GM18858 (cell line): Measurements from ENCODE around the gene P2RY2.
"Not testable (repeated sequence)": the region's sequence is repeated elsewhere in the genome, so short reads cannot be mapped to it uniquely, and the experiment has no call there.

ENCODE experiments used
- ATAC-seq: cut with Tn5 transposase; IDR thresholded peaks from one replicate; pipeline ENCODE4 v1.9.1; 2021; ENCODE audit not compliant: unreplicated experiment

Gene P2RY2

DNA sequence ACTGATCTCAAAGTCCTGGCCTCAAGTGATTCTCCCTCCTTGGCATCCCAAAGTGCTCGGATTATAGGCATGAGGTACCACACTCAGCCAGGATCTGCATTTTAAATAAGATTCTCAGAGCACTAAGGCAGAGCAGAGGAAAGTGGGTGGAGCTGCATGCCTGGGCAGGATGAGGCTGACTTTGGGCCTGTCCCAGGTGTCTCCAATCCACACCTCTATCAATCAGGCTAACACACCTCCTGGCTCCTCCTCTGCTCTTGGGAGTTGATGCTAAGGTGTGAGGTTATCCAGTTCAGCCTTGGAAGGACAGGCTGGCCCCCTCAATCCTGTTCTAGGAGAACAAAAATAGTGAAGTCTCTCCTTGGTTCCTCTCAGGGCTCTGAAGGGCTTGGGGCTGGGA lies 30.2 kb upstream of the P2RY2 start:
- no peak for ATAC-seq

DNA sequence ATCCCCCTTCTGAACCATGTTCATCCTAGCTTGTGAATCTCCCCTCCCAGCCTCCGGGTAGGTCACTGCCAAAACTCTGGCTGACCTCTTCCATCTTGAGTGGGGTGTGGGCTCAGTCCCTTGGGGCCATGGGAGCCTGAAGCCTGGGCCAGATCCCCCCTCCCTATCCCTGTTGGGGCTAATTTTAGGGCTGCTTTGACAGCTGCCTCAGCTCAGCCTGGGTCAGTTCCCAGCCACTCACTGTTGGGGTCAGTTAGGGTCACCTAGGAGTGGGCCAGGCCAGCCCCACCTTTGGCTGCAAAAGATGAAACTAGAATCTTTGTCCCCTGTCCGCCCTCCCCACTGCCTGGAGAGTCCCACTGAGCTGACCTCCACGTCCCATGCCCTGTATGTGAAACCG lies 29.8 kb upstream of the P2RY2 start:
- ATAC-seq, result no peak

DNA sequence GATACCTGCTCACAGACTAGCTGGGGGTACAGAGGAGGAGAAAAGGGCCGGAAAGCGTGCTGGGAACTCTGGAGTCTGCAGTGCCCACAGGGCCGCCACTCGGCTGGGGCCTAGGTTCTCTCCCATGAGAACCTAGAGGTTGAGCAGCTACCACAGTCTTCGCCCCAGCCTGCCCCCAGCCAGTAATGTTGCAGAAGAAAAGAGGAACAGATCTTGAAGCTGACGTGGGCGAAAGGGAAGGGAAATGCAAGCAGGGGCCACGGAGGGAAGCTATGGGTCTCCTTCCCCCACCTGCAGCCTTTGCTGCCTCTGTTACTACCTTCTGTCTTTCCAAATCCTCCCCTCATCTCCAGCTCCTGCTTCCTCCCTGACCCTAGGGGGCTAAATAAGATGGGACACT lies 28.8 kb upstream of the P2RY2 start:
- ATAC-seq, result no peak

DNA sequence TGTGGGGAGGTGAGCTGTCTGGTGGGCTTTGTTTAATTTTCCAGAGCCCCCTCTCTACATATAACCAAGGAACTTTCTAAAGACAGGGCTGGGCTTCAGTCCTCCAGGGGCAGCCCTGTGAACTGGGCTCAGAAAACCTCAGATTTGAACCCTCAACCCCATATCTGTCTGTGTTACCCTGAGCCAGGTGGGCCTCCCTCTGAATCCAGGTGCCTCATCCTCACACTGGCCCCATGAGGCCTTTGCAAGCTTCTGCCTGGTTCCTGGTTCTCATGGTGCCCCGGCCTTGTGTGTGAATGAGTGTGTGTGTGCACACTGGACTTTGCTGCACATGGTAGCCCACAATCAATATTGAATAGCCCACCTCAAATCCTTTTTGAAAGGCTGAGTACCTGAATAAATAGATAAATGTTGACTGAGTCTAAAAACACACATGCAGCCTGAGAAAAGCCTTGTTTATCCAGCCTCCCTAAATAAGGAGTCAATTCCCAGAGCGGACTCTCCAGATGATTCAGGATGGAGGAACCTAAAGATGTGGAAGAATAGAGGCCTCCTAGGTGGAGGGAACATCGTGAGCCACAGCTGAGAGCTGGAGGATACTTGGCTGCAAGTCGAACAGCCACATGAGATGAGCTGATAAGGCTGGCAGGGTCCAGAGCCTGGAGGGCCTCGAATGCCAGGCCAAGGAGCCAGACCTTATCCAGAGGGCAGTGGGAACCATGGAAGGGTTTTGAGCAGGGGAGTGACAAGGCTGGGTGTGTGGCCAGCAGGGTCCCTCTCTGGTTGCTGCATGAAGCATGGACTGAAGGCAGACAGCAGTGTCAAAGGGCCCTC lies 28.1 kb upstream of the P2RY2 start:
- no peak for ATAC-seq

DNA sequence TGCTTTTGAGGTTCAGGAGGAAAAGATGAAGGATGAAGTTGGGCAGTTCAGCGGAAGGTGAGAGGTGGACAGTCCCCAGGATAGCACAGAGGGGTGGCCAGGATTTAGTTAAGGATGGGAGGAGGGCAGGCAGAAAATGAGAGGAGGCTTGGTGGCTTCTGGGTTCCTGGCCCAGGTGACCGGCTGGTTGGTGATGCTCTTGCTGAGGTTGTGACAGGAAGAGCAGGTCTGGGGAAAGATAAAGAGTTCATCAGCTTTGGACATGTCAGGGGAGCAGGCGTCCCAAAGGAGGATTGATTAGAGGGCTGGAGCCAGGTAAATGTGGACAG lies 27.6 kb upstream of the P2RY2 start:
- ATAC-seq, result no peak

DNA sequence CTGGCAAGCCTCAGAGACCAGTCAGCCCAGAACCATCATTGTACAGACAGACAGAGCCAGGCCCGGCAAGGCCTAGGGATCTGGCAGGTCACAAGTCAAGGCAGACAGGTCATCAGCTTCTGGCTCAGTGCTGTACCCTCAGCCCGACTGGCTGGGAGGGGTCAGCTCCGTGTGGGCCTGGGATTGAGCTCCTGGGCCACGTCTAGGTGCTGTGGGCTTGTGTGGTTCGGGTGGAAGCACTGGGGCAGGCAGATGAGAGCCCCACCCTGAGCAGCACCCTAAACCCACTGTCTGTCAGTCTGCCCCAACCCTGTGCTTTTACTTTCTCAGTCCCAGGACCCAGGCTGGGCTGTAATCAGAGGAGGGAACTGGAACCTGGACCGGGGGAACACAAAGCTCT lies 26.9 kb upstream of the P2RY2 start:
- ATAC-seq, result no peak

DNA sequence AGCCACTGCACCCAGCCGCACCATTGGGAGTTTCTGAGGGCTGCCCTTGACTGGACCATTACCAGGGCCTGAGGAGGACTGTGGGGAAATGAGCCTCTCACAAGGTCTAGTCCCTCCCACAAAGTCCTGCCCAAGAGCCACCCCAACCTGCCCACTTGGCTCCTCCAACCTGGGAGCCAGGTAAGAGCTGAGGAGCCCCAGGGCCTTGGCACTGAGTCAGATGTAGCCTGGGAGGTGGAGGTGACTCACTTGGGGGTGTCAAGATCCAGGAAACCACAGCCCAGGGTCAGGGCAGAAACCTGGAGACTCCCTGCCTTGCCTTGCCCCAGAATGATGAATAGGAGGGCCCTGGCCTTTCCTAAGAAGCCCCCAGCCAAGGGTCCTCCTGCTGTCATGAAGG lies 25.8 kb upstream of the P2RY2 start:
- no peak for ATAC-seq

DNA sequence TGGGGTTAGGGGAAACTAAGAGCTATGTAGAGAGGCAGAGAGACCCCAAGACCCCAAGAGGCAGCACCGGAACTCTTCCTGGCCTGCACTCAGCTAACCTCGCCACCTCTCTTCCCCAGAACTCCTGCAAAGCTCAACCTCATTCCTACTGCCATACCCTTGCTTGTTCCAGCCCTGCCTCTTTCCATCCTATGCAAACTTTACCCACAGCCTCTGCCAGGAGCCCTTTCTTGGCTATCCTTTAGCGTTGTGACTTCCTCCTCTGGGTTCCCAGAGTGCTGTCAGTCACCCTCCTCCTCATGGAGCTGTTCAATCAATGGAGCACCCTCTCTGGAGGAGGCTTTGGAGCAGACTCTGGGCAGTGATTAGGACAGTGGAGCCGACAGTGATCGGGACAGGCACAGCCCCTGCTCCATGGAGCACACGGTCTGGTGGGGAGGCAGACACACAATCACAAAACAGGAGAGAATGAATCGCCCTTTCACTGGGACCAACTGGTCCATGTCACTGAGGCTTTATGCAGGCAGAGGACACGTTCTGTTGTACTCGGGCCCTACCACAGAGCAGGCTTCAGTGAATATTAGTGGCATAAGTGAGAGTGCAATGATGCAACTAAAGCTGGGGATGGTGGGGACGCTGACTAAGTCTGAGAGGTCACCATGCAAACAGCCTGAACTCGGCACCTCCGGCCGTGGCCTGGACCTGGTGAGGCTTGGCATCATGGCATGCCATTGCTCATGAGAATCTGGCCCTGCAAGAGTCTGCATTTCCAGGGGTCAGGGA lies 24.6 kb upstream of the P2RY2 start:
- ATAC-seq, result no peak

DNA sequence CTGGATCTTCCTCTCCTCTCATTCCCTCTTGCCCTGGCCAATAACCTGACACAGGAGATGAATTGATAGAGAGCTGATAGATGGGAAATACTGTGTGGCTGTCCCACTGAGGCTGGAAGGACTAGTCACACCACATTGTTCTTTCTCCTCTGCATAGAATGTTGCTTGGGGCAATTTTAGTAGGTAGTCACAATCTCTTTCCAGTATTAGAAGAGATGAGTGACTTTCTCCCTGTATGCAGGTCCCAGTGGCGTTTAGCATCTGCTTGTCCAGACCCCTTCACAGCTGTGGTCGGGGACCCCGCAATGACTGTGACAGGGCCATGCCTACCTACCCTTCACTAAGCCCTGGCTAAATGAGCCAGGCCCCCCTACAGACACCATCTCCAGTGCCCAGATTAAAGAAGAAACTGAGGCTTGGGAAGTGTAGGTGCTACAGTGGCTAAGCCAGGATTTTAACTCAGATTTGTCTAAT lies 24.0 kb upstream of the P2RY2 start:
- ATAC-seq, result no peak

DNA sequence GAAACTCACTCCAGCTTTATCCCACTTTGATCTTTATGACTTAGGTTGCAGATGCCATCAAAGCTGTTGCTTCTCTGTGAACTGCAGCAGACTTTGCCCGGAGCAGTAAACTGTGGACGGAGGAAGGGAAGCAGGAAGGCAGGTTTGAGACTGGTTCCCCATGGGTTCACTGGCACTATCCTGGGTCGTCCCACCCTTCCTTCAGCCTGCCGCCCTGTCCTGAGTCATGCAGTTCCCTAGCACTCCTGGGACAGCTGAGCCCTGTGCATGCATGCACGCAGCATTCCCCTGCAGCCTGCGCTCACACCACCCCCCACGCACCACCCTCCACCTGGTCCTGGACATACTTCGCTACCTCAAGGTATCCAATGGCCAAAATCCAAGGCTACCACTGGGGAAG lies 23.5 kb upstream of the P2RY2 start:
- no peak for ATAC-seq

DNA sequence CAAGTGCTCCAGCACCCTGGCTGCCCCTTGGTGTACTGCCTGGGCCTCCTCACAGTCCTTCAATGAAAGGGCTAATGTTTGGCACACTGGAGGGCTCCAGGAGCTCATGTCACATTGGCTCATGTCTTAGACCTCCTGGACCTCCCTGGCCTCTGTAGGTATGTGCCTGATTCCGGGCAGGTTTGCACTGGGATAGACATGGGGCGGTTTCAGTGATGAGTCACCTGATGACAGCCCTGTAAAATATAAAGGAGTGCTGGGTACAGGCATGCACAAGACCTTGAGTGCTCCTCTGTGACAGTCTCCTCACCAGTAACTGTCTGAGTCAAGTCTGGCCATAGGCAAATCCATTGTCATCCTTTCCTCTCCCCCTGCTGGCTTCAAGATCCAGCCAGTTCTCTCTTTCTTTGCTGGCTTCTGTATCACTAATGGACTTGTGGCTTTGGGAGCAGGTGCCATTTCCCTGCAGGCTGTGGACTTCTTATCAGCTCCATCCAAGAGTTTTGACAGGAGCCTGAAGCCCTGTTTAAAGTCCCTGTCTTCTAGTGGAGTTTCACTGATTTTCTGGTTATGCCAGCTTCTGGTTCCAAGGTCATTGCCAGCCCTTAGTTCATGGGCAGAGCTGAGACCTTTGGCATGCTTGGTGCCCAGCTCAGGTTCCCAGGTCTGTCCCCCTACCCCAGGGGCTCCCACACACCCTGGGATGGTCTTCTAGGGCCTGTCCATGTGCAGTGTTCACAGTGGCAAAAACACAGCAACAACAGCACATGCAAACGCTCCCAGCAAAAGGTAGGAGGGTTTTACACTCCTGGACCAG lies 22.7 kb upstream of the P2RY2 start:
- no peak for ATAC-seq

DNA sequence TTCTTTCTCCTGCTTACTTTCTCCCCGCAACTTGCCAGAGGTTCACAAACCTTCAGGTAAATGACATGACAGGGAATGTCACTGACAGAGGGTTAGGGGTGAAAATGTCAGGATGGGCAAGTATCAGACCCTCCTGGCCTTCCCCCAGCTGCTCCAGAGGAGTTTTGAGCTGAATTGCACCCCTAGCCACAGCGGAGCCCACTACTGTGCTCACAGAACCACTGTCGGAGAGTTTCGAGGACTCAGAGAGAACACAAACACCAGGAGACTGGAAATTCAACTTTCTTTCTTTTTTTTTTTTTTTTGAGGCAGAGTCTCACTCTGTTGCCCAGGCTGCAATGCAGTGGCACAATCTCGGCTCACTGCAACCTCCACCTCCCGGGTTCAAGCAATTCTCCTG lies 21.5 kb upstream of the P2RY2 start:
- ATAC-seq, result no peak

DNA sequence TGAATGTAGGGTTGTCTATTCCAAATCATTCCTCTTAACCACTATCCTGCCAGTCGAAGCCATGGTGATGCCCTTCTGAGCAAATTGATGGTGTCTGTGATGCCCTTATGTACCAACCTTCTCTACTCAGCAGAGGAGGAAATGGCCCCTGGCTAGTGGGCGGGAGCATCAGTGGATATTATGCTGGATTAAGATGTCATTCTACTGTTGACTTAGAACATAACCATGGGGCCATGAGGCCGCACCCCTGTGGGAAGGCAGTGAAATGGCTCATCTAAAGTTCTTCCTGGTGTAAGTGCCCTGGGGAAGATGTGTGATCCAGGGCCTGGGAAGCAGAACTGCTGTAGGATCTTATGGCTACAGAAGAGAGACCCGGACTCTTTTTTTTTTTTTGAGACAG lies 20.7 kb upstream of the P2RY2 start:
- ATAC-seq, result no peak

DNA sequence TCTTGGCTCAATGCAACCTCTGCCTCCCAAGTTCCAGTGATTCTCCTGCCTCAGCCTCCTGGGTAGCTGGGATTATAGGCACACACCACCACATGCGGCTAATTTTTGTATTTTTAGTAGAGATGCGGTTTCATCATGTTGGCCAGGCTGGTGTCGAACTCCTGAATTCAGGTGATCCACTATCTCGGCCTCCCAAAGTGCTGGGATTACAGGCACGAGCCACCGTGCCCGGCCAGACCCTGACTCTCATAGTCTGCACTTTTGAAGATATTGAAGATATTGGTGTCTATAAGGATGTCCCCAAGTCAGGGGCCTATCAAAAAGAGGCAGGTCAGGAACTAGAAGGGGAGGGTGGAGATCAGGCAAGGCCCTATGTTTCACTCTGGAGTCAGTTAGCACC lies 20.3 kb upstream of the P2RY2 start:
- ATAC-seq, result not testable (repeated sequence)

DNA sequence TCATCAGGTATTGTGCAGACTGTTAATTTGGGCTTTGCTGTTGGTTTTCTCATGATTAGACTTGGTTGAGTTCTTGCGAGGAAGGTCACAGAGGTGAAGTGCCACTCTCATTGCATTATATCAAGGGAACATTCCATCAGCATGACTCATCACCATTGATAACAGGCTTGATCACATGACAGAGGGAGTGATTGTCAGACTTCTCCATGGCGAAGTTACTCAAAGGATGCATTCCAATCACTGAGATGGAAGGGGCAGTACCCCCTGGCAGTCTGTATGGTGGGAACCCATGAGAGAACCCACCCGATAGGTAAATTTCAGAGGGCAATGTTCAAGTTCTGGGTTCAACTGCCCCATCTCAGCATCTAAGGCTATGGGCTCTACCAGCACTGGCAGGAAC lies 19.4 kb upstream of the P2RY2 start:
- ATAC-seq, result no peak

DNA sequence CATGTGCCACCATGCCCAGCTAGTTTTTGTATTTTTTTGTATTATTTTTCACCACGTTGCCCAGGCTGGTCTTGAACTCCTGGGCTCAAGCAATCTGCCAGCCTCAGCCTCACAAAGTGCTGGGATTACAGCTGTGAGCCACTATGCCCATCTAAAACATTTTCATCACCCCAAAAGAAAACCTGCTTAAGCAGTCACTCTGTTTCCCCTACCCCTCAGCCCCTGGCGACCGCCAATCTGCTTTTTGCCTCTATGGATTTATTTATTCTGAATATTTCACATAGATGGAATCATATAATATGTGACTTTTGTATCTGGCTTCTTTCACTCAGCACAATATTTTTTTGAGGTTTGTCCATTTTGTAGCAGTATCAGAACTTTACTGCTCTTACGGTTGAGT lies 18.6 kb upstream of the P2RY2 start:
- ATAC-seq, result no peak

DNA sequence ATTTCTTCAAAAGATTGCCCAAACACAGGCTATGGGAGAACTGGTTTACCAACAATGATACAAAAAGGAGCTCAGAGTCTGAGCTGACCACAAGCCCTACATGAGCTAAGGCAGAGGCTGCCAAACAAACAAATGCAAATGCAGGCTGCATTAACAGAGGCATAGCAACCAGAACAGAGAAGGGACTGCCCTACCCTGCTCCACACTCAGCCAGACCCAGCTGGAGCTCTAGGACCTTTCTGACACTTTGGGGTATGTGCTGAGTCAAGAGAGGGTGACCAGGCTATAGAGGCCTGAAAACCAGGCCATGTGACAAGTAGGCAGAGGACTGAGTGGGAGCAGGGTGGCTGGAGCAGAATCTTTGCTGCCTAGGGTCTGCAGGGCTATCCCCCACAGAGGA lies 17.8 kb upstream of the P2RY2 start:
- ATAC-seq, result no peak

DNA sequence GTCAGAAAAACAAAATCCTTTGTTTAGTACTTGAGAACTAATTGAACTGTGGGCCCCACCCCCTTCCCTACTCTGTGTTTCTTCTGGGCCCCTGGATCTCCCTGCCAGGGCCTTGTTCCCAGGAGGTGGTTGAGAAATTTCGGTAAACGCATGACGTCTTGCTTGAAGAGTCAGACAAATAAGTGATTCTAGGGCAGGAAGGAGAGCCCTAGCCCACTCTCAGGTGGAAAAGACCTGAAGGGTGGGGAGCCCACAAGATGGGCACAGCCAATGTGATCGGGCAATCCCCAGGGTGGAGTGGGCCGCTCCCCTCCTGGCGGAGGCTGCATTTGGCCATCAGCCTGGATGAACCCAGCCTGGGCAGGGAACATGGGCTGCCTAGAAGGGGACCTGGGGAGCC lies 16.8 kb upstream of the P2RY2 start:
- no peak for ATAC-seq

DNA sequence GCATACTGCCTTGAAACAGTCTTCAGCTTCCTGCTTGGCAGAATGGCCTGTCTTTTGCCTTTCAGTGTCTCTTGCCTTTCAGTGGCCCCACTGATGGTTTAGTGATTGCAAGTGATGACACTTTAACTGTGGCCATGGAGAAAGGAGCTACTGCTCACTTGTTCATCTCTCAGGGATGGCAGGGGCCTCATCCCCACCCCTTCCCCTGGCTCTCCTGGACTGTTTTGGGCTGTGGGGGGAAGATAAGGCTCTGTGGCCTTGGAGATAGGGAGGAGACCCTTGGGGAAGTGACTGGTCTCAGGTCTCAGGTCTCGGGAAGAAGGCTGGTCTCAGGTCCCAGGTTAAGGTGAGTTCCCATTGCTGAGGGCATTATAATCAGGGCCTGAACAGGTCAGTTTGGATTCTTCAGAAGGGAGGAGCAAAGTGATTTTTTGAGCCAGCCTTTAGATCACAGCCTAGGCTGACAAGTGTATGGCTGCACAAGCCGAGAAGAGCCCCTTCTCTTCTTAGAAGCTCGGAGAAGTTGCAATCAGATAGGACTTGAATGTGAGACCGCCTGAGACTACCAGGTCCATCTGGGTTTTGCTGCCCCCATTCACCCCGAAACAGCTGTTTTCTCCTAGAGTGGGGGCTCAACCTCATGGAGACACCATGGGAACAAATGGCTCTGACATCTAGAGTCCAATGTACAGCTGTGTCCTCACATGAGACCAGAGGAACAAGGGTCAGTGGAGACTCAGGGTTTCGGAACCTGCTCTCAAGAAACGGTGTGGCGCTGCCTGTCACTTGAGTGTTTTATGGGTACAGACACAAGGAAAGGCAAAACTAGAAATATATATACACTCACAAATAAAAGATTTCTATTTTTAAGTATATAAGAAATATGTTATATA lies 15.9 kb upstream of the P2RY2 start:
- no peak for ATAC-seq

DNA sequence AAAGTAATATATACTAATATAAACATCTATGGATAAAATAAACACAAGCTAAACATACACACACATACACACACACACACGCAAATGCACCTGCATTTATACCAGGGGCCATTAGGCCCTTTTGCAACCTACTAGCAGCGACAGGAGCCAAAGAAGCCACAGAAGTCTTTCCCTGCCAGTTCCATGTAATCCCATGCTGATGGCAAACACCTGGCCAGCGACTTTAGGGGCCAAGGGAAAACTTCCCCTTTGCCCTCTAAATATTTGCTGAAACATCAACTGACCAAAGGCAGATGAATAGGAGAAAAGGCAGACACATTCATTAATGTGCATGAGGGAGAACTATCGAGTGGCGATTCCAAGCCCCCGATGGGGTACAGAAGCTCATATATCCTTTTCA lies 14.8 kb upstream of the P2RY2 start:
- no peak for ATAC-seq

DNA sequence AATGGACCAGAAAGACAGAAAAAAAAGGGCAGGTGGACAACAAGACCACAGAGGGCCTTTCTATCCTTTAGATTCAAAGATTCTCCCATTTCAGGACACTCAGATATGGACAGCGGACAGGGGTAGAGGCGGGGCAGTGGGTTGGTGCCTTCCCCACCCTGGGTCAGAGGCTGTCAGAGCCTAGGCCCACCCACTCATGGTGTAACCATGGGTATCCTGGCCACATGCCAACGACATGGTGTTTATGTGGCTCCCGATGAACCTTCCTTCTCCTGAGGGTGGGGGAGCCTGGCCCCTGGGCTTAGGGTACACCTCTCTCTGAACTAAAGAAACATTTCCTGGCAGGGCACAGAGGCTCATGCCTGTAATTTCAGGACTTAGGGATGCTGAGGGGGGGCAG lies 14.3 kb upstream of the P2RY2 start:
- no peak for ATAC-seq
